Activated CD4-positive, alpha-beta memory T cell treated with anti-CD3 and anti-CD28 coated beads for 36 hours (primary cell): ENCODE results near the gene SEC14L6. TPM values are rescaled to one million over a fixed set of nuclear protein-coding genes. Genes with fewer than 3 reads are reported as not detected.
"Not testable (repeated sequence)": the region's sequence is repeated elsewhere in the genome, so short reads cannot be mapped to it uniquely, and the experiment has no call there.

Experiments used
- CTCF ChIA-PET: fragments of 350-600 bp; sonication (Branson Sonifier 250); formaldehyde crosslinking; loops from one replicate; lab custom pipeline; 2021; ENCODE audit warnings: antibody characterized with exemption, inconsistent platforms; lab: Charles Lee
- POLR2A ChIA-PET: fragments of 350-600 bp; sonication (Branson Sonifier 250); formaldehyde crosslinking; loops from one replicate; lab custom pipeline; 2021; ENCODE audit warnings: antibody characterized with exemption; lab: Charles Lee
- DNase-seq: peaks from one replicate; pipeline ENCODE4 v3.0.0-alpha.2; 2020
- H3K27ac Mint-ChIP-seq: one replicate; pipeline ENCODE4 v1.8.0; 2021; ENCODE audit warnings: mixed read lengths
- H3K27me3 Mint-ChIP-seq: one replicate; pipeline ENCODE4 v1.8.0; 2021; ENCODE audit warnings: mixed read lengths
- H3K36me3 Mint-ChIP-seq: one replicate; pipeline ENCODE4 v1.8.0; 2021; ENCODE audit warnings: mixed read lengths
- H3K4me1 Mint-ChIP-seq: one replicate; pipeline ENCODE4 v1.8.0; 2021; ENCODE audit warnings: low read depth, mixed read lengths
- H3K4me3 Mint-ChIP-seq: one replicate; pipeline ENCODE4 v1.8.0; 2021; ENCODE audit warnings: mild to moderate bottlenecking, mixed read lengths
- H3K9me3 Mint-ChIP-seq: one replicate; pipeline ENCODE4 v1.8.0; 2021; ENCODE audit warnings: mixed read lengths
- intact Hi-C: fragments of 100-400 bp; cut with micrococcal nuclease; formaldehyde crosslinking; loops from one replicate; pipeline ENCODE4 v1.15.1; 2023
- total RNA-seq, 2 experiments: library from RNA; stranded (reverse); gene quantifications; one replicate each; pipeline ENCODE4 v1.2.3, GENCODE V29; 2021

The SEC14L6 gene
- total RNA-seq, 2 experiments from 2014 or later = 0.17 TPM; not detected in 1

DNA sequence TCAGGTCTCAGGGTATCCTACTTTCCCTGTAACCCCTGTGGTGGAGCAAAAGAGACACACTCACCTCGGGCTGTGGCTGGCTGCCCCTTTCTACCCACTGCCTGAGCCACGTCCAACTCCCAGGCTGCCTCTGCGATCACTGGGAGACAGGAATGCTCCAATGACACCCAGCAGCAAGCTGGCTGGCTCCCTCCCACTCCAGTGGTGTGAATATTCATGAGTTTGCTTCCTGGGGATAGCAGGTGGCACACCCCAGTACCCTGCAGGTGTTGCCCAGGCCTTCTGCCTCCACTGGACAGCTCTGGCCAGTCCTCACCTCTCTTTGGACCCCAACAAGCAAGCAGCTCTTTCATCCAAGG lies 18.2 kb upstream of the SEC14L6 start:
- no peaks in the 10 kb centered on the region for H3K4me1 Mint-ChIP-seq
- intact Hi-C loops = no loop called here
- CTCF ChIA-PET = interaction anchor here (1.1 kb wide), 1 partner anchor 70 kb away, joined by 3 read pairs; no protein-coding TSS in a partner anchor
- POLR2A ChIA-PET = no interaction called here
- DNase-seq = no peak
- no peak overlapping the region for H3K4me3 Mint-ChIP-seq
- H3K27ac Mint-ChIP-seq = no peak overlapping the region
- H3K36me3 Mint-ChIP-seq = no peaks in the 10 kb centered on the region
- no peaks in the 10 kb centered on the region for H3K27me3 Mint-ChIP-seq
- H3K9me3 Mint-ChIP-seq = no peaks in the 10 kb centered on the region

DNA sequence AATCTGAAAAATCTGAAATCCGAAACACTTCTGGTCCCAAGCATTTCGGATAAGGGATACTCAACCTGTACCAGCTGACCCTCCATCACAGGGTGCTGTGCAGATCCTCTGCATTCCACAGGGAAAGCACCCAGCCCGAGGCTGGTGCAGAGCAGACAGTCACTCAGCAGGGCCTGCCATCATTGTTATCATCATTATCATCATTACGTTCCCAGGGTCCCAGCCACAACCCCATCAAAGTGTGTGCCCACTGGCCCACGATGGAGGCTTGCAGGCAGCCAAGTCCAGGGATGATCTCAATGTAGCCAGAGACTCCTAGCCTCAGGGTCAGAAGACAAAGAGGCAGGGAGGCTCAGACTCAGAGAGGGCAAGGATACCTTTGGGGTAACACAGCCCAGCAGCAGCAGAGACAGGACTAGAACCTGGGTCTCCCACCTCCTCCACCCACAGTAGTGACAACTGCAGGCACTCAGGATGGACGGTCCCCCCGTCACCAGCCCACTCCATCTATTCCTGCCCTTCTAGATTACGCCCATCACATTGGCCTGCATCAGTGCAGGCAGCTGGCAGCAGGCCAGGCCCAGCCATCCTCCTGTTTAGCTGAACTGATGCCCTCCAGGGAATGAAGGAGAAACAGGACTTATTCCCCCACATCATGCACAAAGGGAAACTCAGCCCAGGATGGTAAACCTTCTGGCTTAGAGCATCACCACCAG lies 17.7 kb upstream of the SEC14L6 start:
- ChIA-PET CTCF (no interaction called here), POLR2A (no interaction called here)
- no peaks in the 10 kb centered on the region for H3K36me3 Mint-ChIP-seq
- no peak overlapping the region for H3K4me3 Mint-ChIP-seq
- intact Hi-C loops = no loop called here
- H3K9me3 Mint-ChIP-seq = no peaks in the 10 kb centered on the region
- no peak overlapping the region for H3K27ac Mint-ChIP-seq
- DNase-seq = no peak
- no peaks in the 10 kb centered on the region for H3K27me3 Mint-ChIP-seq
- H3K4me1 Mint-ChIP-seq = no peaks in the 10 kb centered on the region

DNA sequence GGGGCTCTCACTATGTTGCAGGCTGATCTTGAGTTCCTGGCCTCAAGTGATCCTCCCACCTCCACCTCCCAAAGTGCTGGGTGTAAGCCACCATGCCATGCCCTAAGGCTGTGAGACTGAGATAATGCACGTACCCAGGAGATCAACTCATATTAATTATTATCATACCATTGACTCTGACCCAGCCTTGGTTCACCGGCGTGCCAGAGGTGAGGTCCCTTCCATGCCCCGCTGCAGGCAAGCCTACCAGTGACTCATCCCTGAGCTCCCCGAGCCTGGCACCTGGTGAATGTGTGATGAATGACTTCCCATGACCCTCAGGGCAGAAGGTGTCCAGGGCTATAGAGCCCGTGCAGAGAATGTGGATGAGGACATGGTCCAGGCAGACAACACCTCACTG lies 15.8 kb upstream of the SEC14L6 start:
- Mint-ChIP-seq H3K4me1 (no peaks in the 10 kb centered on the region), H3K9me3 (no peaks in the 10 kb centered on the region), H3K36me3 (no peaks in the 10 kb centered on the region), H3K27me3 (no peaks in the 10 kb centered on the region), H3K27ac (no peak overlapping the region), H3K4me3 (no peak overlapping the region)
- DNase-seq = no peak
- POLR2A ChIA-PET = no interaction called here
- intact Hi-C loops = no loop called here
- CTCF ChIA-PET = no interaction called here

DNA sequence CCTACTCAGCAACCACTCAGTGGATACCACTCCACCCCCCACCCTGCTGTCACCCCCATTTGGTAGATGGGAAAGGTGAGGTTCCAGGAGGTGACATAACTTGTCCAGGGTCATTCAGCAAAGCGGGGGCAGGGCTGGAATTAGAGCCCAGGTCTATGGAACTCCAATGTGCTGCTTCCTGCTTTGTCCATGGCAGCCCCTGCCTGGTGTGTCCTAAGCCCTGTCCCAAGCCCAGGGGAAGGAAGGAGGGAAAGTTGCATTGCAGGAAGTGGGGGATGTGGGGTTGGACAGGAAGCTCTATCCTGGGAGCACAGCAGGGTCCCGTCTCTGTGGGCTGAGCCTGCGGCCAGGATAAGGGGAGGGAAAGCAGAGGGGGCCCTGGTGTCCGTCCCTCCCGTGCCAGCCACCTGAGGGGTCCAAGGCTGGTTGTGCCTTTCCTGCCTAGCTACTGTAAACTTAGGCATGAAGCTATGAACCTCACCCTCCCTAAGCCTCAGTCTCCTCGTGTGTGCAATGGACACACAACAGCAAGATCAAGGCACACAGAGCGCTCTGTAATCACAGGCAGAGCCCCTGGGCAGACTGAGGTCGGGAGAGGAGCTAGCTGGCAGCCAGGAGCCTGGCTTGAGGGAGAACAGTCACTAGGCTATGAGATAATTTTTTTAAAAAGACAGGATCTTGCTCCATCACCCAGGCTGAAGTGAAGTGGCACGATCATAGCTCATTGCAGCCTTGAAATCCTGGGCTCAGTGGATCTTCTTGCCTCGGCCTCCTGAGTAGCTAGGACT lies 15.1 kb upstream of the SEC14L6 start:
- Mint-ChIP-seq H3K27me3 (no peaks in the 10 kb centered on the region), H3K36me3 (no peaks in the 10 kb centered on the region), H3K4me1 (no peaks in the 10 kb centered on the region), H3K27ac (no peak overlapping the region), H3K9me3 (no peaks in the 10 kb centered on the region), H3K4me3 (no peak overlapping the region)
- no peak for DNase-seq
- ChIA-PET CTCF (no interaction called here), POLR2A (no interaction called here)
- intact Hi-C loops = no loop called here

DNA sequence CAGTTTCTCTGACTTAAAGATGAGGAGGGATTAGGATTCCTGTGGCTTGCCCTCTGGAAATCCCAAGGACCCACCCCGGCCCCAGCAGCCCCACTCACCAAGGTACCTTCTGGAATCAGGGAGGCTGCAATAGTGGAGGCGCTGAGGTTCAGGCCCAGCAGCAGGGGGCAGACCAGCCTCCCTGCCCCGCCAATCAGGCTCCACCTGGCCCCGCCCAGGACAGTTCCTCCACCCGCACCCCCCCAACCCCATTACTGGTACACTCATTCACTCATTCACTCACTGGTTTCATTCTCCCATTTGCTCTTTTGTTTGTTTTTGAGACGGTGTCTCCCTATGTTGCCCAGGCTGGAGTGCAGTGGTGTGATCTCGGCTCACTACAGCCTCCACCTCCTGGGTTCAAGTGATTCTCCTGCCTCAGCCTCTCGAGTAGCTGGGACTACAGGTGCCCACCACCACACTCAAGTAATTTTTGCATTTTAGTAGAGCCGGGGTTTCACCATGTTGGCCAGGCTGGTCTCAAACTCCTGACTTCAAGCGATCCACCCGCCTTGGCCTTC lies 14.2 kb upstream of the SEC14L6 start:
- CTCF ChIA-PET, H3K9me3 Mint-ChIP-seq, H3K4me1 Mint-ChIP-seq, H3K27ac Mint-ChIP-seq, POLR2A ChIA-PET, H3K36me3 Mint-ChIP-seq, H3K27me3 Mint-ChIP-seq, H3K4me3 Mint-ChIP-seq, intact Hi-C loops: not testable (repeated sequence)
- DNase-seq = peak; percentile 52

DNA sequence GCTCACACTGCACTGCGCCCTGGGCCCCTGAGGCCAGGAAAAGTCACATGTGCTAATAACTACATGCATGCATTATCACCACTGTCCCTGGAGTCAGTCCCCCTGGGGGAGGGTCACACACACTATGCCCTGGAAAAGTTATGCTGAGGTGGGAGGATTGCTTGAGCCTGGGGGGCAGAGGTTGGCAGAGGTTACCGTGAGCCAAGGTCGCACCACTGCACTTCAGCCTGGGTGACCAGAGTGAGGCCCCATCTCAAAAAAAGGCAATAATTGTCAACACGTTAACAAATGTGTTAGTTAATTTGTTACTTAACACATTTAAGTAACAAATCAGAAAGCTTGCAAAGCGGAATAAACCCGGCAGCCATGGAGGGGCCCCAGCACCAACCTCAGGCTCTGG lies 13.3 kb upstream of the SEC14L6 start:
- no peaks in the 10 kb centered on the region for H3K9me3 Mint-ChIP-seq
- no peak overlapping the region for H3K27ac Mint-ChIP-seq
- DNase-seq = no peak
- no peak overlapping the region for H3K4me3 Mint-ChIP-seq
- no peaks in the 10 kb centered on the region for H3K36me3 Mint-ChIP-seq
- ChIA-PET POLR2A (no interaction called here), CTCF (no interaction called here)
- intact Hi-C loops = no loop called here
- H3K27me3 Mint-ChIP-seq = no peaks in the 10 kb centered on the region
- H3K4me1 Mint-ChIP-seq = no peaks in the 10 kb centered on the region

DNA sequence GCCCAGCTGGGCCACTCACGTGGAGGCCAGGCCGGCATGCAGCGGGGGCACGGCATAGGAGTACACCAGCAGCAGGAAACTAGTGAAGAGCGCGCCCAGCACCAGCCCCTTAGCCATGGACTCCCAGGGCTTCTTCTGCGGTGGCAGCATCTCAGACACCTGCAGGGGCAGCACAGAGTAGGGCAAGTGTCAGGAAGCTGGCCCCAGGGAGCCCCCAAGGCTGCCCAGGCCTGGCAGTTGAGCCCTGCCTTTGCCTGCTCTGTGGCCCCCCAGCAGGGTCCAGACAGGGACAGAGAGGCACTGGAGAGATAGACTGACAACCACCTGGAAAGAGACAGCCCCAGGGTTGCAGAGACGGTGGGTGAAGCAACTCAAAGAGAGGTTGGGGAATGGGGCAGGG lies 10.7 kb upstream of the SEC14L6 start:
- CTCF ChIA-PET = no interaction called here
- POLR2A ChIA-PET = no interaction called here
- Mint-ChIP-seq H3K36me3 (no peaks in the 10 kb centered on the region), H3K4me1 (no peaks in the 10 kb centered on the region), H3K9me3 (no peaks in the 10 kb centered on the region), H3K27me3 (no peaks in the 10 kb centered on the region), H3K27ac (no peak overlapping the region), H3K4me3 (no peak overlapping the region)
- intact Hi-C loops = no loop called here
- no peak for DNase-seq

DNA sequence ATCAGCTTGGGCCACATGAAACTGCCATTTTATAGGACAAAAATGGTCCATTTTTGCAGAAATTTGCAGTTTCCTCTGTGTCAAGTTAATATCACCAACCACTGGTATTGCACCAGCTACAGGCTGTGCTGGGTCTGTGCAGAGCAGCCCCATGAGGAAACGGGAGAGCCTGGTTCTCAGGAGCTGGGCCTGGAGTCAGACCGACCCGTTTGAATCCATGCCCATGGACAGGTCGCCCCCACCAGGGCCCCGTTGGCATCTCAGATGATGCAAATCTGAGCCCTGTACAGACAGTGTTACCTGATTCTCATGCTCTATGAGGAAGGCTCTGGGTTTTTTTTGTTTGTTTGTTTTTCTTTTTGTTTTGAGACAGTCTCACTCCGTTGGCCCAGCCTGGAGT lies 9.8 kb upstream of the SEC14L6 start:
- no peaks in the 10 kb centered on the region for H3K4me1 Mint-ChIP-seq
- no peaks in the 10 kb centered on the region for H3K36me3 Mint-ChIP-seq
- H3K27ac Mint-ChIP-seq = no peak overlapping the region
- intact Hi-C loops = no loop called here
- peak; percentile 12 for DNase-seq
- no peaks in the 10 kb centered on the region for H3K27me3 Mint-ChIP-seq
- H3K9me3 Mint-ChIP-seq = no peaks in the 10 kb centered on the region
- ChIA-PET CTCF (interaction anchor here (1.2 kb wide), 1 partner anchor 49 kb away, joined by 3 read pairs; no protein-coding TSS in a partner anchor), POLR2A (no interaction called here)
- H3K4me3 Mint-ChIP-seq = no peak overlapping the region

DNA sequence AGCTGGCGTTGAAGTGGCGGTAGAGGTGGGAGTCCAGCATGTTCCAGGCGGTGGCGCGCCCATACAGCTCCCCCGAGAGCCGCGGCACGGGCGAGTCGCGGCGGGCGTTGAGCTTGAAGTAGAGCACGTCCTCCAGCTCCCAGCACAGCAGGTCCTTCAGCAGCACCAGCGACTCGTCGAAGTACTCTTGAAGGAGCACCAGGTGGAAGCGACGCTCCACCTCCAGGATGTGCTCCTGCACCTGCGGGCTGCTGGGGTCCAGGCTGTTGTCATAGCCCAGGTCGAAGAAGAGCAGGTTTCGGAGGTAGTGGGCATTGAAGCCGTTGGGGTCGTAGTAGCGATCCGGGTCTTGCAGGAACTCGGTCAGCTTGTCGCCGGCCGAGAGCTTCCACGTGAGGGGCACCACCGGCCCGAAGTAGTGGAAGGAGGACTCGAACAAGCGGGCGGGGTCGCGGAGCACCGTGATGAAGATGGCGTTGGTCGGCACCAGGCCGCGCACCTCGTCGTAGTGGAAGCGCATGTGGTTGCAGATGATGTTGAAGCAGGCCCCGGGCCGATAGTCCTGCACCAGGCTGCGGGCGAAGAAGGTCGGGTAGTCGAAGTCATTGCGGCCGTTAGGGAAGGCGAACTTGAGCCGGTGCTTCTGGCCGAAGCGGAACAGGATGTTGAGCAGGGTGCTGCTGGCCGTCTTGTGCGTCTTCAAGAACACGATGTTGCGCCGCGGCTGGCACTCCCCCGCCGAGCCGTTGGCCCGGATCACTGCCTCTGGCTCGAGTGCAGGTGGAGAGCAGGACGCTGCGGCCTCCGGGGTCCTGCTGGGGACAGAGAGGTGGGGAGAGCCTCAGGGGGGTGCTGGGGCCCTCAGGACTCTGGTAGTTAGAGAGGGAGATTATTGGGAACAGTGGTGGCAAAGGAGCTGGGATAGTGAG lies 9.0 kb upstream of the SEC14L6 start:
- Mint-ChIP-seq H3K36me3 (no peaks in the 10 kb centered on the region), H3K27ac (no peak overlapping the region), H3K4me1 (no peaks in the 10 kb centered on the region), H3K4me3 (no peak overlapping the region), H3K9me3 (no peaks in the 10 kb centered on the region), H3K27me3 (no peaks in the 10 kb centered on the region)
- CTCF ChIA-PET = interaction anchor here (1.2 kb wide), 1 partner anchor 50 kb away, joined by 3 read pairs; no protein-coding TSS in a partner anchor
- POLR2A ChIA-PET = no interaction called here
- DNase-seq = no peak
- intact Hi-C loops = no loop called here

DNA sequence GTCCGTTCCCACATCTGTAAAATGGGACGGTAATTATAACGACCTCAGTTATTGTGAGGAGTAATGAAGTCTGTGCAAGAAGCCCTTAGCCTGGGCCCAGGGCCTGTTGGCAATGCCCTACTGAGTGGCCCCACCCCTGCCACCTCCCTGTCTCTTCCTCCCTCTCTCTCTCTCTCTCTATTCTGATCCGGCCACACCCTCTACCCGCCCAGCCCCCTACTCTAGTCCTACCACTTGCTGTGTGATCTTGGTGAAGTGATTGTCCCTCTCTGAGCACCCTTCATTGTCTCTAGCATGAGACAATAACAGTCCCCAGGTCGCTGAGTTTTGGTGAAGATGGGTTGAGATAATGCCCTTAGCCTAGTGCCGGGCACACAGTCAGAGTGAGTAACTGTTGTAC lies 7.4 kb upstream of the SEC14L6 start:
- CTCF ChIA-PET = no interaction called here
- H3K27ac Mint-ChIP-seq = no peak overlapping the region
- no peak overlapping the region for H3K4me3 Mint-ChIP-seq
- no peak for DNase-seq
- no peaks in the 10 kb centered on the region for H3K9me3 Mint-ChIP-seq
- intact Hi-C loops = no loop called here
- no peaks in the 10 kb centered on the region for H3K36me3 Mint-ChIP-seq
- no peaks in the 10 kb centered on the region for H3K4me1 Mint-ChIP-seq
- H3K27me3 Mint-ChIP-seq = no peaks in the 10 kb centered on the region
- POLR2A ChIA-PET = no interaction called here

DNA sequence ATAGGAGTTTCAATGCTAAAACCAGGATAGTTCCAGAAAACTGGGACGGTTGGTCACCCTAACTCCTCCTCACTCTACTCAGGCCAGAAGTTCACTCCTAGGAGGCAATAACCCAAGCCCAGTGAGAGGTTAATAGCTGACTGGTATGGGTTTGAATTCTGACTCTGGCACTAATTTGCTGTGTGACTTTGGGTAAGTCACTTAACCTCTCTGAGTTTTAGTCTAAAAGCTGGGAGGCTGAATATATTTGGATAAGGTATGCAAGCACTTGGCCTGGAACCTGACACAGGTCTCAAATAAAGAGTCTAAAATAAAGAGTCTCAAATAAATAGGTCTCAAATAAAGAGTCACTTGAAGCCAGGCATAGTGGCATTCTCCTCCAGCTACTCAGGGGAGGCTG lies 6.2 kb upstream of the SEC14L6 start:
- no peak for DNase-seq
- ChIA-PET CTCF (no interaction called here), POLR2A (no interaction called here)
- Mint-ChIP-seq H3K9me3 (no peaks in the 10 kb centered on the region), H3K4me1 (no peaks in the 10 kb centered on the region), H3K27ac (no peak overlapping the region), H3K4me3 (no peak overlapping the region), H3K36me3 (no peaks in the 10 kb centered on the region), H3K27me3 (no peaks in the 10 kb centered on the region)
- intact Hi-C loops = no loop called here

DNA sequence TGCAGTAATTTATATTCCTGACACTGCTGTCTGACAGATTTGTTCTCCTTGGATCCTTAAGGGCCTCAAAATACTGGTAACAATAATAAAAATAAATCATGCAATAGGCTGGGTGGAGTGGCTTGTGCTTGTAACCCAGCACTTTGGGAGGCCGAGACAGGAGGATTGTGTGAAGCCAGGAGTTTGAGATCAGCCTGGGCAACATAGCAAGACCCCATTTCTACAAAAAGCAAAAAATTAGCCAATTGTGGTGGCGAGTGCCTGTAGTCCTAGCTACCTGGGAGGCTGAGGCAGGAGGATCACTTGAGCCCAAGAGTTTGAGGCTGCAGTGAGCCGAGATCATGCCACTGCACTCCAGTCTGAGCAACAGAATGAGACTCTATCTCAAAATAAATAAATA lies 5.3 kb upstream of the SEC14L6 start:
- H3K27me3 Mint-ChIP-seq, DNase-seq, H3K27ac Mint-ChIP-seq, H3K4me1 Mint-ChIP-seq, intact Hi-C loops, H3K9me3 Mint-ChIP-seq, POLR2A ChIA-PET, CTCF ChIA-PET, H3K36me3 Mint-ChIP-seq, H3K4me3 Mint-ChIP-seq: not testable (repeated sequence)
